Measurements from ENCODE around the gene TMEM53. TPM values are rescaled to one million over a fixed set of nuclear protein-coding genes. Genes with fewer than 3 reads are reported as not detected.

Gene TMEM53
- total RNA-seq, 3 donors from 2014 or later, result 8.3 to 9.4 (median 9.2) TPM

DNA sequence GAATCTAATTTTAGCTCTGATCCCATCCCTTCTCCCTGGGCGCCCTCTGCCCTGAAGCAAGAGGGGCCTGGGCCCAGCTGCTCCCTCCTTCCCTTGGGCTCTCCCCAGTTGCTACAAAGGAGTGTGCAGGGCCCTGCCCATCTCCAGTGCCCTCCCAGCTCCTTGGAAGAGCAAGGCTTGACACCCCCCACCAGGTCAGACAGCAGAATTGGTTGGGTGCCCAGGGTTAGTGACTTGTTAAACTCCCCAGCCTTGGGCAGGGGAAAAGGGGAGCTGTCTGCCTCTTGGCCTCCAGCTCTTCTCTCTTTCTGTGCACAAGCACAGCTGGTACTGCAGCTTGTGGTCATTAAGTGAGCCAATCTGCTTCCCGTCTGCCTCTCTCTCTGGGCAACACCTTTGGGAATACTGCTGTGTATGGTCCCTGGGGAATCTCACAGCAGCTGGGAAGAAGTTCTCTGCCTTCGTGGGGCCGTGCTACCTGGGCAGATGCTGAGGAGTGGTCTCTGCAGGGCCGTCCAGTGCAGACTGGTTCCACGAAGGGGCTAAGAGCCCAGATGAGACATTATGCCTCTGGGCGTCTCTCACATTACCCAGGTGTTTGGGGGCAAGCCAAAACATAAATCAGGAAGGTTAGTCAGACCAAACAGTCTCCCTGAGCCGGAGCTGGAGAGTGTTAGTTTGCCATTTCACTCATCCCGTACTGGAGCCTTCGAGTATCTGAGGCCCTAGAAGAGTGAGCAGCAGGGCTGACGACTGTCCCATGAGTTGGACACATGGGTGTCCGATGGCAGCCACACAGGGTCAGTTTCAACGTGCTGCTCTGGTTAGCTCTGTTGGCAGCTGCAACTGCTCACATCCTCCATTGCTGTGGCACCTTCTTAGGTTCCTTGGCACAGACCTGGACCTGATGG, 37.3 kb downstream of the TMEM53 start:
- Histone ChIP-seq H3K27me3 (no peaks in the 10 kb centered on the region), H3K4me3 (no peak overlapping the region), H3K9me3 (no peaks in the 10 kb centered on the region), H3K27ac (no peak overlapping the region), H3K4me1 (peaks cover 6 to 14% of the 10 kb centered on the region in 2 donors), H3K36me3 (peaks cover 20% of the 10 kb centered on the region)
- DNase-seq (ENCODE audit: low spot score in 2 of 2), result no peak
- intact Hi-C loops (cut with DNase I; ENCODE audit: low total_unique reads), result no loop called here
- TF ChIP-seq, protein P1, sequence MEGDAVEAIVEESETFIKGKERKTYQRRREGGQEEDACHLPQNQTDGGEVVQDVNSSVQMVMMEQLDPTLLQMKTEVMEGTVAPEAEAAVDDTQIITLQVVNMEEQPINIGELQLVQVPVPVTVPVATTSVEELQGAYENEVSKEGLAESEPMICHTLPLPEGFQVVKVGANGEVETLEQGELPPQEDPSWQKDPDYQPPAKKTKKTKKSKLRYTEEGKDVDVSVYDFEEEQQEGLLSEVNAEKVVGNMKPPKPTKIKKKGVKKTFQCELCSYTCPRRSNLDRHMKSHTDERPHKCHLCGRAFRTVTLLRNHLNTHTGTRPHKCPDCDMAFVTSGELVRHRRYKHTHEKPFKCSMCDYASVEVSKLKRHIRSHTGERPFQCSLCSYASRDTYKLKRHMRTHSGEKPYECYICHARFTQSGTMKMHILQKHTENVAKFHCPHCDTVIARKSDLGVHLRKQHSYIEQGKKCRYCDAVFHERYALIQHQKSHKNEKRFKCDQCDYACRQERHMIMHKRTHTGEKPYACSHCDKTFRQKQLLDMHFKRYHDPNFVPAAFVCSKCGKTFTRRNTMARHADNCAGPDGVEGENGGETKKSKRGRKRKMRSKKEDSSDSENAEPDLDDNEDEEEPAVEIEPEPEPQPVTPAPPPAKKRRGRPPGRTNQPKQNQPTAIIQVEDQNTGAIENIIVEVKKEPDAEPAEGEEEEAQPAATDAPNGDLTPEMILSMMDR (IDR thresholded peaks at IDR 0.05), result no peak
- TF ChIP-seq POLR2AphosphoS5 (IDR thresholded peaks at IDR 0.05) (no peak), POLR2A (IDR thresholded peaks at IDR 0.05) (no peak)

DNA sequence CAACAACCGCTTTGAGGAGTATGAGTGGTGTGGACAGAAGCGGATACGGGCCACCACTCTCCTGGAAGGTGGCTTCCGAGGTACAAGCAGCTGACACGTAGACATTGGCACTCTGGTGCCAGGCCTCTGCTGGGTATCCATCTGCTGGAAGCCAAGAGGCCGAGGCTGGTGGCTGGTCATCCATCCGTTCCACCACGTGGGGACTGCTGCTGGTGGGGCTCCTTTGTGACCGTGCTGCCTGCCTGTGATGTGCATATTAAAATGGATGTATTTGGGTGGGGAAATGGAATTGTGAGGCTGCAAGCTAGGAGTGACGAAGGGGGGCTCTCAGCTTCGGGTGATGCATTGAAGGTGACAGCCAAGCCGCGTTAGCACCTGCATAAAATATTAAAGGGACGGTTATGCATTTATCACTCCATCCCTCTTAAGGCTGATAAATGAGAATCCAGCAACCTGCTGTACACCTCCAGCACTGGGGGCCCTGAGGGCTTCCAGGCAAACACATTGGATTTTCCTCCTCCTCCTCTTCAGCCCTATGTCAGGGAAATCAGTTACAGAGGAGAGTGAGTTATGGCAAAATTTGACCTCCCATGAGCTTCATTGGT, 38.1 kb downstream of the TMEM53 start:
- TF ChIP-seq POLR2A (IDR thresholded peaks at IDR 0.05), result no peak
- no peak for TF ChIP-seq POLR2AphosphoS5 (IDR thresholded peaks at IDR 0.05)
- TF ChIP-seq, protein P1 (IDR thresholded peaks at IDR 0.05), result no peak
- Histone ChIP-seq H3K9me3 (no peaks in the 10 kb centered on the region), H3K4me1 (peaks cover 6 to 14% of the 10 kb centered on the region in 2 donors), H3K36me3 (peaks cover 20% of the 10 kb centered on the region), H3K27me3 (no peaks in the 10 kb centered on the region), H3K4me3 (no peak overlapping the region), H3K27ac (no peak overlapping the region)
- intact Hi-C loops (cut with DNase I; ENCODE audit: low total_unique reads), result no loop called here
- no peak for DNase-seq (ENCODE audit: low spot score in 2 of 2)

DNA sequence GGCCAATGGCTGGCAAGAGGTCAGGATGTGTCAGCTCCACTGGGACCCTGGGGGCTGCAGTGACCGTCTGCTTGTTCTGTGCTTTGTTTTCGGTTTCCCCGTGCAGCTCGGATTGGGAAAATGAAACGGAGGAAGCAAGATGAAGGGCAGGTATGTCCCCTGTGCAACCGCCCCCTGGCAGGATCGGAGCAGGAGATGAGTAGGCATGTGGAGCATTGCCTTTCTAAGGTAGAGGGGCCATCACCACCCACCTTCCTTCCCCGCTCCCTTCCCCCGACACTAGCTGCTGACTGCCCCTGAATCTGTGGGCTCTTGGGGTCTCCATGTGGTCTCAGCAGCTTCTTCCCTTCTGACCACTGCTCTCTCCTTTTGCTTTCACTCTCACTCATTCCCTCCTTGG, 38.8 kb downstream of the TMEM53 start:
- H3K4me1 ChIP-seq, result peaks cover 6 to 14% of the 10 kb centered on the region in 2 donors

DNA sequence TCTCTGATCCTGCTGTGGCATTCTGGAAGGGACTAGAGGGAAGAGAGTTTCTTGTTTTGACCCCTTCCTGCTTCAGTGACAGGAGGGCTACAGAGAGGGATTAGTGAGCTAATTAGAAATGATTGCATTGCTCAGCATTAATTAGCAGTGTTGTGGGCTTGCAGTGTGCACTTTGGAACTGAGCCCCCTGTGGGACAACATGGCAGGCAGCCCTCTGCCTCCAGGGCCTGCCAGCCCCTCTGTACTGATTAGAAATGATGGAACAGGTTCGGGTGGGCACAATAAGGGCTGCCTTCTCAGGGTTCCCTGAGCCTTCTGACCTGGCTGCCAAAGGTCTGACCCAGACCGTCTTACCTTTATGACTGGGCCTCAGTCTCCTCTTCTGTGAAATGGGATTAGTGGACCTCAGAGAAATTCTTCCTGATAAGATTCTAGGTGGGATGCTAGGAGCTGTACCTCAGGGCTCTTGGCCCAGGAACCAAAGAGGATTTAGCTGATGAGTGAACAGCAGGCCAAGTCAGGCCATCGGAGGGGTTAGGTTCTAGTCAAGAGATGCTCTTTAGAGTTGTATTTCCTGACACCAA, 39.6 kb downstream of the TMEM53 start:
- peaks cover 16% of the 10 kb centered on the region for H3K36me3 ChIP-seq
- intact Hi-C loops (cut with DNase I; ENCODE audit: low total_unique reads), result no loop called here
- DNase-seq (ENCODE audit: low spot score in 2 of 2), result no peak
- peaks cover 6 to 14% of the 10 kb centered on the region in 2 donors for H3K4me1 ChIP-seq
- H3K27me3 ChIP-seq, result no peaks in the 10 kb centered on the region
- TF ChIP-seq, protein P1 (IDR thresholded peaks at IDR 0.05), result no peak
- TF ChIP-seq POLR2AphosphoS5 (IDR thresholded peaks at IDR 0.05) (no peak), POLR2A (IDR thresholded peaks at IDR 0.05) (no peak)
- H3K27ac ChIP-seq, result no peak overlapping the region
- H3K9me3 ChIP-seq, result no peaks in the 10 kb centered on the region
- H3K4me3 ChIP-seq, result no peak overlapping the region

More for the DNA sequence above, 38.8 kb downstream of the TMEM53 start:
- TF ChIP-seq POLR2AphosphoS5 (IDR thresholded peaks at IDR 0.05) (no peak), POLR2A (IDR thresholded peaks at IDR 0.05) (no peak)
- TF ChIP-seq, protein P1 (IDR thresholded peaks at IDR 0.05), result no peak
- Histone ChIP-seq H3K36me3 (peaks cover 20% of the 10 kb centered on the region), H3K27ac (no peak overlapping the region), H3K9me3 (no peaks in the 10 kb centered on the region), H3K27me3 (no peaks in the 10 kb centered on the region), H3K4me3 (no peak overlapping the region)
- intact Hi-C loops (cut with DNase I; ENCODE audit: low total_unique reads), result no loop called here
- DNase-seq (ENCODE audit: low spot score in 2 of 2), result no peak

Data from breast epithelium (tissue), 4 donors.